Measurements from ENCODE around the gene WWOX. TPM values are rescaled to one million over a fixed set of nuclear protein-coding genes. Genes with fewer than 3 reads are reported as not detected.

The WWOX gene
- total and polyA plus RNA-seq, 2 of the 13 experiments (the other 11 are each of a cell fraction or from before 2014, with no cell fraction given) = 9.1 to 37.4 TPM

- DNase-seq (ENCODE audit: low spot score) (no peak), ATAC-seq (no peak), FAIRE-seq (no peak)
- no peak overlapping the region for H3K27ac ChIP-seq (ENCODE audit: extremely low read length, insufficient read depth, low read length)
- intact Hi-C loops (cut with micrococcal nuclease; ENCODE audit: unreplicated experiment) = loop anchor here (5.0 kb wide), 1 partner anchor 860 kb away; no protein-coding TSS in a partner anchor
- in situ Hi-C loops (cut with HindIII; ENCODE audit: extremely low pct_ligation_motif_present, low pct_unique_long_range_greater_than_20kb) = loop anchor here (5.0 kb wide), 1 partner anchor 420 kb away; no protein-coding TSS in a partner anchor
- peaks cover 0 to 5% of the 10 kb centered on the region in 2 experiments; a peak in 1 of 5 replicates for H3K27me3 ChIP-seq (ENCODE audit: control insufficient read depth in 1 of 2, insufficient read depth in 2 of 2, low read length in 2 of 2)
- WGBS (ENCODE audit: low lambda C conversion rate) = 79% methylated on average over 4 of the region's 4 CpGs
- H3K9ac ChIP-seq (ENCODE audit: insufficient read depth, low read depth, low read length) = no peak overlapping the region
- H3K9me3 ChIP-seq (ENCODE audit: low read length) = no peaks in the 10 kb centered on the region
- no peak overlapping the region for H3K4me3 ChIP-seq (replicated peaks in 1 of 3; ENCODE audit: insufficient read depth in 1 of 3, low read depth in 2 of 3, low read length in 3 of 3)
- no peak overlapping the region for H3K4me2 ChIP-seq (ENCODE audit: low read depth, low read length)
- TF ChIP-seq SYNCRIP (IDR thresholded peaks at IDR 0.05; ENCODE audit: insufficient read depth, low read depth, low read length) (no peak), MATR3 (CRISPR knock-in tag; IDR thresholded peaks at IDR 0.05) (no peak), ERF (CRISPR knock-in tag; IDR thresholded peaks at IDR 0.05) (no peak)
- H3K79me2 ChIP-seq (ENCODE audit: insufficient read depth, low read length) = peaks cover 11% of the 10 kb centered on the region
- no TSS peak for BruUV-seq (replicated peaks)
- ChIA-PET CTCF (ENCODE audit: low intra/inter-chr PET ratio, low total read pairs) (no interaction called here), POLR2A (no interaction called here)
- no peaks in the 10 kb centered on the region for H3K36me3 ChIP-seq (replicated peaks in 1 of 2; ENCODE audit: control insufficient read depth in 1 of 2, insufficient read depth in 2 of 2, low read length in 2 of 2)
- 0 out of 2 replicates have a peak, but pooled peaks cover 3% of the 10 kb centered on the region for H4K20me1 ChIP-seq (ENCODE audit: insufficient read depth, low read length)
- peaks cover 38% of the 10 kb centered on the region for H3K4me1 ChIP-seq (ENCODE audit: insufficient read depth, low read length)
- H2AFZ ChIP-seq (ENCODE audit: low read length) = no peak overlapping the region
These were observed 1.9 kb upstream of the WWOX start for GRCh38 chr16:78097548-78097947.

DNA sequence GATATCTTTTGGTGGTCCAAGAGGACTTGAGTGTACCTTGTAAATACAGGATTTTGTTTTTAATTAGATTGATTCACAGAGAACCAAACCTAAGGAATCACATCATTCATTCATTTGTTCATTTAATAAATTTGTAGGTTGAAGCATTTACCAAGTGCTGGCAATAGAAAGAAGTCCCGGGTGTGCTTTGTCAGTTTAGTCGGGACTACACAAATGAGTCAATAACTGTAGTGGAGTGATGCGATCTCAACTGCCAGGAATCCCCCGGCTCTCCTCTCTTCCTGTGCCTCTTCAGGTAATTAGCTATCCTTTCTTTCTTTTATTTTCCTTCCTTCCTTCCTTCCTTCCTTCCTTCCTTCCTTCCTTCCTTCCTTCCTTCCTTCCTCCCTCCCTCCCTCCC lies 1.4 kb upstream of the WWOX start:
- Histone ChIP-seq H3K36me3 (replicated peaks in 1 of 2; ENCODE audit: control insufficient read depth in 1 of 2, insufficient read depth in 2 of 2, low read length in 2 of 2) (no peaks in the 10 kb centered on the region), H3K27me3 (ENCODE audit: control insufficient read depth in 1 of 2, insufficient read depth in 2 of 2, low read length in 2 of 2) (peaks cover 0 to under 1% of the 10 kb centered on the region in 2 experiments; a peak in 1 of 5 replicates), H3K27ac (ENCODE audit: extremely low read length, insufficient read depth, low read length) (no peak overlapping the region), H2AFZ (ENCODE audit: low read length) (no peak overlapping the region), H3K4me3 (replicated peaks in 1 of 3; ENCODE audit: insufficient read depth in 1 of 3, low read depth in 2 of 3, low read length in 3 of 3) (no peak overlapping the region), H3K9me3 (ENCODE audit: low read length) (no peaks in the 10 kb centered on the region), H3K4me1 (ENCODE audit: insufficient read depth, low read length) (peaks cover 42% of the 10 kb centered on the region), H3K4me2 (ENCODE audit: low read depth, low read length) (no peak overlapping the region), H3K79me2 (ENCODE audit: insufficient read depth, low read length) (peaks cover 12% of the 10 kb centered on the region), H4K20me1 (ENCODE audit: insufficient read depth, low read length) (0 out of 2 replicates have a peak, but pooled peaks cover 3% of the 10 kb centered on the region), H3K9ac (ENCODE audit: insufficient read depth, low read depth, low read length) (no peak overlapping the region)
- BruUV-seq (replicated peaks) = no TSS peak
- no peak for TF ChIP-seq MYNN (CRISPR knock-in tag; IDR thresholded peaks at IDR 0.05; ENCODE audit: low read depth)
- TF ChIP-seq, protein P1, sequence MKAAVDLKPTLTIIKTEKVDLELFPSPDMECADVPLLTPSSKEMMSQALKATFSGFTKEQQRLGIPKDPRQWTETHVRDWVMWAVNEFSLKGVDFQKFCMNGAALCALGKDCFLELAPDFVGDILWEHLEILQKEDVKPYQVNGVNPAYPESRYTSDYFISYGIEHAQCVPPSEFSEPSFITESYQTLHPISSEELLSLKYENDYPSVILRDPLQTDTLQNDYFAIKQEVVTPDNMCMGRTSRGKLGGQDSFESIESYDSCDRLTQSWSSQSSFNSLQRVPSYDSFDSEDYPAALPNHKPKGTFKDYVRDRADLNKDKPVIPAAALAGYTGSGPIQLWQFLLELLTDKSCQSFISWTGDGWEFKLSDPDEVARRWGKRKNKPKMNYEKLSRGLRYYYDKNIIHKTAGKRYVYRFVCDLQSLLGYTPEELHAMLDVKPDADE (CRISPR knock-in tag; IDR thresholded peaks at IDR 0.05) = no peak
- no peak for TF ChIP-seq ZNF720 (CRISPR knock-in tag; IDR thresholded peaks at IDR 0.05)
- TF ChIP-seq ZNF343 (CRISPR knock-in tag; IDR thresholded peaks at IDR 0.05) = no peak
- no peak for TF ChIP-seq PHF8 (CRISPR knock-in tag; IDR thresholded peaks at IDR 0.05)
- no peak for TF ChIP-seq SRSF4 (IDR thresholded peaks at IDR 0.05; ENCODE audit: low read depth, low read length, poor library complexity, severe bottlenecking)
- no peak for TF ChIP-seq NR2C2 (CRISPR knock-in tag; IDR thresholded peaks at IDR 0.05; ENCODE audit: borderline replicate concordance)
- no peak for TF ChIP-seq SETDB1 (CRISPR knock-in tag; IDR thresholded peaks at IDR 0.05; ENCODE audit: borderline replicate concordance)
- TF ChIP-seq TP53 (CRISPR knock-in tag; conservative IDR thresholded peaks at IDR 0.05) = no peak
- no peak for TF ChIP-seq ZNF709 (CRISPR knock-in tag; IDR thresholded peaks at IDR 0.05)
- ChIA-PET POLR2A (no interaction called here), CTCF (ENCODE audit: low intra/inter-chr PET ratio, low total read pairs) (no interaction called here)
- intact Hi-C loops (cut with micrococcal nuclease; ENCODE audit: unreplicated experiment) (loop anchor here (5.0 kb wide), 1 partner anchor 861 kb away; no protein-coding TSS in a partner anchor), in situ Hi-C loops (cut with HindIII; ENCODE audit: extremely low pct_ligation_motif_present, low pct_unique_long_range_greater_than_20kb) (loop anchor here (5.0 kb wide), 1 partner anchor 421 kb away; no protein-coding TSS in a partner anchor)
- FAIRE-seq (no peak), DNase-seq (ENCODE audit: low spot score) (no peak), ATAC-seq (no peak)
- 78% methylated on average over 4 of the region's 4 CpGs for WGBS (ENCODE audit: low lambda C conversion rate)
